Renal pelvis (tissue), 4 donors: ENCODE measurements around the gene ASB1. TPM values are rescaled to one million over a fixed set of nuclear protein-coding genes. Genes with fewer than 3 reads are reported as not detected.

Experiments
- DNase-seq: peaks from one replicate; pipeline ENCODE4 v3.0.0-alpha.2; 2013
- polyA plus RNA-seq, 3 donors: library from polyadenylated mRNA; unstranded; fragments of 120-200 nt; gene quantifications; one replicate each; pipeline ENCODE4 v1.2.1, GENCODE V29; 2013; ENCODE audit not compliant: insufficient read length in 3 of 3

Gene ASB1
- polyA plus RNA-seq, 3 donors, result 27.4 to 30.3 (median 30.0) TPM

- no peak for DNase-seq
Observed at GRCh38 chr2:238464389-238464788, 37.7 kb downstream of the ASB1 start.

- no peak for DNase-seq
Observed at GRCh38 chr2:238465487-238466242, 38.9 kb downstream of the ASB1 start.

GRCh38 chr2:238466243-238466756 is 39.6 kb downstream of the ASB1 start:
- peak; percentile 61 for DNase-seq

- no peak for DNase-seq
Observed at GRCh38 chr2:238467062-238467461, 40.3 kb downstream of the ASB1 start.

- DNase-seq, result no peak
Observed at GRCh38 chr2:238467792-238468191, 41.1 kb downstream of the ASB1 start.

- no peak for DNase-seq
Observed at GRCh38 chr2:238469155-238469554, 42.4 kb downstream of the ASB1 start.

- no peak for DNase-seq
Observed at GRCh38 chr2:238473014-238473413, 46.3 kb downstream of the ASB1 start.

GRCh38 chr2:238473523-238473922 is 46.8 kb downstream of the ASB1 start:
- no peak for DNase-seq

GRCh38 chr2:238475034-238475433 is 48.3 kb downstream of the ASB1 start:
- DNase-seq, result no peak

- DNase-seq, result peak; percentile 55
Observed at GRCh38 chr2:238475566-238475965, 48.8 kb downstream of the ASB1 start.

- DNase-seq, result no peak
Observed at GRCh38 chr2:238476258-238476657, 49.5 kb downstream of the ASB1 start.

GRCh38 chr2:238478216-238478615 is 51.5 kb downstream of the ASB1 start:
- DNase-seq, result no peak

GRCh38 chr2:238479847-238480246 is 53.1 kb downstream of the ASB1 start:
- DNase-seq, result no peak

- DNase-seq, result no peak
Observed at GRCh38 chr2:238483021-238483420, 56.3 kb downstream of the ASB1 start.

- DNase-seq, result no peak
Observed at GRCh38 chr2:238483656-238484055, 56.9 kb downstream of the ASB1 start.

GRCh38 chr2:238484522-238485452 is 58.1 kb downstream of the ASB1 start:
- DNase-seq, result no peak

GRCh38 chr2:238486123-238486848 is 59.6 kb downstream of the ASB1 start:
- DNase-seq, result no peak

GRCh38 chr2:238487134-238487533 is 60.4 kb downstream of the ASB1 start:
- no peak for DNase-seq

GRCh38 chr2:238487652-238488346 is 61.1 kb downstream of the ASB1 start:
- DNase-seq, result no peak

GRCh38 chr2:238488347-238488826 is 61.7 kb downstream of the ASB1 start:
- DNase-seq, result no peak

GRCh38 chr2:238489431-238489830 is 62.7 kb downstream of the ASB1 start:
- no peak for DNase-seq
